HG02884 (cell line): Measurements from ENCODE around the gene CADPS.

Experiments
- ATAC-seq: cut with Tn5 transposase; IDR thresholded peaks from one replicate; pipeline ENCODE4 v1.9.1; 2021; ENCODE audit warnings: mild to moderate bottlenecking, moderate library complexity; ENCODE audit not compliant: unreplicated experiment

CADPS gene

DNA sequence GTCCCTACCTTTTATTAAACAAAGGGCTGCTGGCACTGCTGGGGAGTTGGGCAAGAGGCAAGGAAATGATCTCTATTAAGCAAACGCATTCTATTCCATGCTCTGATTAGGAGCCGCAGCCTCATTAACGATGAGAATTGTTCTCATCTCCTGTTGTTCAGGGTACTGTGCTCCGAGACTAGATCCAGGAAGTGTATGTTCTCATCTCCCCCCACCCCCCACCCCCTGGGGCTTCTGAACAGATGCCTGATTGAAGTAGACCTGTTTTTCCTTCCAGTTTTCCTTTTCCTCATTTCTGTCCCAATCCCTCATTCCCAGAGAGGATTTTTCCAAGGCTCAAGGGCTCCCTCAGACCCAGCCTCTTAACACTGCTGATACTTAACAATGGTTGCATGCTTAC, 420.3 kb downstream of the CADPS start:
- no peak for ATAC-seq

DNA sequence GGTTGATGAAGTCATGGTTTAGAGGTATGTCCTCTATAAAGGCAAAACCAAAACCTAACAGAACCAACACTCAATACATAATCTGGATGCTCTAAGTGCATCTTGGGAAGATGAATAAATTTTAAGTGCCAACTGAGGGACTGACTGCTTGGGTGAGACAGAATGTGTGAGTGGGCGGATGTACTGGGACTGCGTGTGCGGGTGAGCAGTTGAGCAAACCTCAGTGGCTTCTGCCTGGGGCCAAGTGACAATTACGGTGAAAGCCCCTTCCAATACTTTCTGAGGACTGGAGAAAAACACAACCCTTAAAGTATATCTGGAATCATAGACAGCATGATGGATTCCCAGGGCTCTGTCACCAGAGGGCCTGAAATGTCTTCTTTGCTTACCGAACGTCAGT, 421.8 kb downstream of the CADPS start:
- no peak for ATAC-seq

DNA sequence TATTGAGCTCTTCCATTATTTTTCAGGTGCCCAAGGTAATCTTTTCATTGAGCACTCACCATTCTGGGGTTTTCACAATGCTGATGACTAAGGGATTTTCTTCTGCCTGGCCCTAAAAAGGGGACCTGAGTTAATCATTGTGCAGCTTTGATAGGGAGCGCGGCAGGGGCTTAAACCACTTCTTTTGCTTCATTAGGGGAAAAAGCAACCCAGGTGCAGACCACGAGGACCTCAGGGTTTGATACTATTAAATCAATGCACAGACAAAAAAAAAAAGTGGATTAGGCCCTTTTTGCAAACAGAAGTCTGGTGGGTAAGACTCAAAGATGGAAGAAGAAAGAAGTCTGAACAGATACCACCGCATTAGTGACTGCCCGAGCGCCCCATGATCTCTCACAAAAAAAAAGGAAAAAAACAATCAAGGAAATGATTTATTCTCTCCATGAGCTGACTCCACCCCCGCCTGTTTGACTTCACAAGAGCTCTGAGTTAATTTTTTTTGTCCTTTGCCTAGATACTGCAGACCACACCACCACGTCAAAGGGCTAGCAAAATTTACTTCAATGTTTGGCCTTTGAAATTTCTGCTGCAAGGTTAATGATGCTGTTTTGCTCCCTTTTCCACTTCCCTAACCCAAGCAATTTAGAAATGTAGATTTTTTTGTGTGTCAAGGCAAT, 423.9 kb downstream of the CADPS start:
- ATAC-seq, result no peak

DNA sequence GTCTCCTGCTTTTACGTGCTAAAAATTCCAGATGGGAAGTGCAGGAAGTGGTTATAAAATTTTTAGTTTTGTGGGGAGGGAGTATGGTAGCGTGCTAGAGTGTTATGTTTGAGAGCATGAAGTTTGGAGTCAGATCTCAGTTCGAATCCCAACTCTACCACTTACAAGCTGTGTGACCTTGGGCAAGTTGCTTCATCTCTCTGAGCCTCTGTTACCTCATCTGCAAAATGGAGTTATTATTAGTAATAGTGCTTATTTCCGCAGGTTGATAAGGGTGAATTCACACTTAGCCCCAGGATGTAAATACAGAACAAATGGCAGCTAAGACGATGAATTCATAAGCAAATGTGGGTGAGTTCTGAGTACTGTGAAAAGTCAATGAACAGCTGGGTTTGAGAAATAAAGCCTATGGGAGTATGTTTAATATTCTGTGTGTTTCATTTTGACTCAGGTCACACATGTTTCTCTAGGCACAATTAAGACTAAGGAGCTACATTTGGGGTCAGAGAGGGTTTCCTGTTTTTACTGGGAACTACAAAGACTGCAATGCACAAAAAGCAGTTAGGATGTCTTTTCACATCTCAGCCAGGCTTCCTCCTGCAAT, 428.8 kb downstream of the CADPS start:
- peak; percentile 68 for ATAC-seq

DNA sequence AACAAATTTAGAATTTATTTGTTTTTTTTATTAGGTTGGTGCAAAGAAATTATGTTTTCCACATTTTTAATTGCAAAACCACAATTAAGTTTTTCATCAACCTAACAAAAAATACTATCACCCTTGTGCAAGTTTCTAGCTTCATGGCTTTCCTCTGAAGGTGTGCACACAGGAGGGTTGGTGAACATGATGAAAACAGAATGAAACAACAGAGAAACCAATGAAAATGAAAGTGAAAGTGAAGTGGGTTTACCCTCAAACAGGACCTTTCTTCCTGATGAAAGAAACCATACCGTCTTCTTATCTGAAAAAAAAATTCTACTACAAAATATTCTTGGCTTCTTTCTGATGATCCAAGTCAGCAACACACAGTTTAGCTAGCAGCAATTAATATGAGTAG, 429.9 kb downstream of the CADPS start:
- no peak for ATAC-seq

DNA sequence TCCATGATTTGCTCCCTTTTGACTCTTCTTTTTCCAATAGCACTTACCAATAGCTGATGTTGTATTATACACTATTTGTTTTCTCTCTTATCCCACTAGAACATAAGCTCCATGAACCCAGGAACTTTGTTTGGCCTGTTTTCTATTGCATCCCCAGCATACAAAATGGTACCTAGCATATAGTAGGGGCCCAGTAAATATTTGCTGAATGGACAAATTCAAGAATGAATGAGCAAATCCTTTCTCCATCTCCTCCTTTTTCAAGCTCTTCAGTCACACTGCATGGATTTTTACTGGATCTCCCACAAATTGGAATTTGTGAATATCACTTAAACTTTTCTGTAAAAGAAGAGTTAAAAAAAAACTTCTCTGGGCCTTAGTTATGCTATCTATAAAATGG, 435.2 kb downstream of the CADPS start:
- ATAC-seq, result no peak

DNA sequence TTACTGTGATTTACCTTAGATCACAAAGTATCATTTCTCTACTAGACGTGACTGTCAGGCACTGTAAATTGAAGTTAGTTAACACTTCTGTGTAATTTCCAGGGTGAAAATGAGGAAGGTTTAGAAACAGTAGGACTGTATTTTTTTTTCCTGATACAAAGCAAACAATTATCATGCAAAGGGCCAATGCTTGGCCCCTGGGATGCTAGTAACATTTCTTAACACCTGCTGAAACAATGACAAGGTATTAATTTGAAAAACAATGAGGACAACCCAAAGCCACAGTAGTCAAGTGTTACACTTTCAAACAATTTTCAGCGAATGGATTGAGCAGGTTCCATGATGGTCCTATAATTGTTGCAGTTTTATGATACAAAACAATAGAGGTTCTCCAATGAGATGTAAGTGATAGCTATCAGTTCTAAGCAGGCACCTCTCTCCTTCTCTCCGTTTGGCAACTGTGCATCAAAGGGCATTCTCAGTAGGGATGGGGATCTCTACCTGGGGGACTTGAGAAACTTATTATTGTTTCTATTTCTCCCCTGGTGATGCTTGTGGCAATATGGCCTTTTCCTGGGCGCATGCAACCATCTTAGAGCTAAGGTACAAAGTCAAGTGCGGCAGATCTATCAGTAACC, 435.9 kb downstream of the CADPS start:
- ATAC-seq, result no peak

DNA sequence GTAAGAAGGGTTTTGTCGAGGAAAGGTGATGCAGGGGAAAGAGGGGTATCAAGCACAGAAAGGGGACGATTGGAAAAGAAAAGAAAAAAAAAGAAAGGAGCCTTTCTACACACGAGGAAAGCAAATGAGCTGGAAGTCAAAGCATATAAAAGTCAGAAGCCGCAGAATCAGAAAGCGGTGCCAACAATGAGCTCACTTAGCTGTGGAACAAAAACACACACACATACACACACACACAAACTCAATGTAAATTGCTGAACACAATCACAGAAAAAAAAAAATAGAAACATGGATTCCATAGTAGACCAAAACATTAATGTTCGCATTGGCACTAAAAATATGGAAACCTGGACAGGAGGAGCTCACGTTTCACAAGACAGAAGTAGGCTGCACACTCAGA, 438.4 kb downstream of the CADPS start:
- no peak for ATAC-seq

DNA sequence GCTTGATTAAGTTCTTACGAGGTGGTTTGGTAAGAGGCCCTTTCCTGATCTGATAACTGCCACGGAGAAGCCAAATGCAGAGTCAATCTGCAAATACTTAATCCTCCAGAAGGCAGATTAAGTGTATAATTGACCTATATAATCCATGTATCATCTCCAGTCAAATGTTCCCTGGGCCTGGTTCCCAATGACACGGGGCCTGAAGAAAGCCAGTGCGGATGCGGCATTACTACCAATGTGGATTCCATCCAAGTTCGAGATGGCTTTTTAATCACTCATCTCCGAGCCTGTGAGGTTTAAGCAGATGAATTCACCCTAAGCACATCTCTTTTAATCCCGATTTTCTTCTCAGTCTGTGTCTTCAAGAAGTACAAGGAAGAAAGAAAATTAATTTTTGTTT, 441.8 kb downstream of the CADPS start:
- no peak for ATAC-seq

DNA sequence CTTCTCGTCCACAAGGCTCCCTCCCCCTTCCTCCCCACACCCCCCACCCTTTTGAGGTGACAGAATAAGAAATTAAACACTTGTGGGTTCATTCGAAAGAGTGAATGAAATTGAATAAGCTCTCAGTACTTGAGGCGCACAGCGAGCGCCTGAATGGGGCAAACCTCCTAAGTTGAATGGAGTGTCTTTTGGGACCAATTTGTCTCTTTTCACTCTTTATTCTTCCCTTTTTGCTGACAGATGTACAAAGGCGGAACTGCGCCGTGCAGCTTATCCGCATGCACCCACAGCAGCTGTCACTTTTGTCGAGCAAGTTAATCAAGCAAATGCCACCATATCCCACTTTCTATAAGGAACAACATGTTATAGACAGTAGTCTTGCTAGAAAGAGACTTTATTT, 454.0 kb downstream of the CADPS start:
- ATAC-seq, result no peak

DNA sequence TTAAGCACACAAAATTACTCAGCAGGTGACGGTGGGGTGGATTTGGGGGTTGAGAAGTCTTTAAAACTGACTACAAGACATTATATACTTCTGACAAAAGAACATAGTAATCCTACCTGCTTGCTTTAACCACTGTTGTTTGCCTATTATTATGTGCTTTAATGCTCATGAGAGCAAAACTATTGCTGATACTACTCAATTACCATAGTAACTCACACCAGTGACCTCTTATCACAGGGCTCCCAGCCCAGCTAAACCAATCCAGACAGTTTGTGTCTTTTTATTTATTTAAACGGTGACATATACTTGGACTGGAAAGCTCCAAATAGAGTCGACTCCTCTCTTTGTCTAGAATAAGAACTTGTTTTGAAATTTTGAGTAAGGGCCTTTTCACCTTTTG, 459.1 kb downstream of the CADPS start:
- ATAC-seq, result no peak

DNA sequence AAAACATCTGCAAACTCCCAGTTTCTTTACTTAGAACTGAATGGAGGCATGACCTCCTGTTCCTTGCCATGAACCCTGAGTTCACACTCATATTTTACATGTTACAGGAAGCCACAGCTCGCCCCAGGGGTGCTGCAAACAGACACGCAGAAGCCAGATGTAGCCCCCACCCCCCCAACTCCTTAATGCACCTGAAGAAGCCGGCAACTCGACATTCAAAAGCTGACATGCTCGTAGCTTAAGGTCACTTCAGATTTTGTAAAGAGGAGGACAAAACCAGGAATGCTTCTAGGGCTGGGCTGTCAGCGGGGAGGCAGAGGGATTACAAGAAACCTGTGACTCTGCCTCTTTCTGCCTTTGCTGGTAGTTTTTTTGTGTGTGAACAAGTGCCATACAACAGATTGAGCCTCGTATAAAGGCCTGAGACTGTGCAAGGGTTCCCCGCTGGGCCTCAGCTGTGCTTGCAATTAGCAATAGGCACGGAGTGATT, 459.9 kb downstream of the CADPS start:
- no peak for ATAC-seq

DNA sequence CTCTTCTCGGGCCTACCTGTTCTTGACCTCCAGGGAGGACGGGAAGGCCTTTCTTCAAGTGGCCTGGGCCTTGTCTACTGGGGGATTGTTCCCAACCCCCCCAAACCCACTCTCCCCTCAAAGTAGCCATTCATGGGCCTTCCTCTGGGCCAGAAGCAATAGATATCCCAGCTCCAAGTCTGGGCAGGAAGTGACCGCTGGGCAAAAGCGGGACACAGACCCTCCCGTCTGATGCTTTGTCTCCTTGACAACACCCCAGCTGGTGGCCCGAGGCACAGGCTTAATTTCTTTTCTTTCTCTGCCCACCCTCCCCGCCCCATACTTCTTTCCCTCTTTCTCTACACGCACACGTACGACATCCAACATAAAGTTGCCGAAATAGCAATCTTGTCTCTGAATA, 460.4 kb downstream of the CADPS start:
- no peak for ATAC-seq

DNA sequence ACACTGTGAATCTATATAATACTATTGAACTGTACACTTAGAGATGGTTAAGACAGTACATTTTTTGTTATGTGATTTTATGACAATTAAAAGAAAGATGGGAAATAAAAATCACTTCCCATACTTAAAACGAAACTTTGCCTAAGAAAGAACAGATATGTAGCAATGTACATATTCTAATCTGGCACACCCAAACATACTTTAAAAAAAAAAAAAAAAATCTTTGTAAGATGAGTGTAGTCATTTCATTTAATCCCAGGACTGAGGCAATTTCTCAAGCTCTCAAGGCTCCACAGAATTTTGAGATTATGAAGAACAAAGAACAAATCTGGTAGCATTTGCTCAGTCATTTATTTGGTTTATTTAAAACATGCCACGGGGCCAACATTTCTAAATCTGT, 461.5 kb downstream of the CADPS start:
- no peak for ATAC-seq

DNA sequence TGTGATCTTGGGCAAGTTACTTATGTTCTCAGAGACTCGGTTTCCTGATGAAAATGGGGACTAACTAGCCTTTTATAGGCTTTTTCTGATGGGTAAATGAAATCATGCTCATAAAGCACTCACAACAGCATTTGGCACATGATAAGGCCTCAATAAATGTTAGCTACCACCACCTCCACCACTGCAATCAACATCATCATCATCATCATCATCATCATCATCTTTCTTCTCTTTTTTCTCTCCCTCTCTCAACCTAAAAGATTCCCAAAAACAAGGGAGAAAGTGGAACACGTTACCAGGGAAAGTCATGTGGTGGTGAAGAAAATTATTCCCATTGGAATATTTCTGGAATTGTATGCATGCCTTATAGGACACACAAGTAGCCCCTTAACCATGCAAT, 468.3 kb downstream of the CADPS start:
- no peak for ATAC-seq

DNA sequence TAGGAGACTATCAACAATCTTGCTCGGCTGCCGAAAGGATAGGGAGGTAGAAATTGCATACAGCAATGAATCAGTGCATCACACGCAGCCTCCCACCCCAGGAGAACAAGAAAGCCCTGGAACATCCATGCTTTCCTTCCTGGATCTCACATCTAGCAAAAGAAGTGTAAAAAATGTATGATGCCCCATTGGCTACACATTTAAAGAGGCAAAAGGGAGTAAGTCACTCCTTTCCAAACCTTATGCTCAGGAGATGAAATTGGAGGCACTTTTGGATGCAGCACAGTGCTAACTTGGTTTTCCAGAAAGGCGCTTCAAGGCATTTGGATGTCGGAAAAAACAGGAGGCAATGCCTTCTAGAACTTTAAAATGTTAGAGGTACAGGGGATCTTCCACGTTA, 469.6 kb downstream of the CADPS start:
- no peak for ATAC-seq

DNA sequence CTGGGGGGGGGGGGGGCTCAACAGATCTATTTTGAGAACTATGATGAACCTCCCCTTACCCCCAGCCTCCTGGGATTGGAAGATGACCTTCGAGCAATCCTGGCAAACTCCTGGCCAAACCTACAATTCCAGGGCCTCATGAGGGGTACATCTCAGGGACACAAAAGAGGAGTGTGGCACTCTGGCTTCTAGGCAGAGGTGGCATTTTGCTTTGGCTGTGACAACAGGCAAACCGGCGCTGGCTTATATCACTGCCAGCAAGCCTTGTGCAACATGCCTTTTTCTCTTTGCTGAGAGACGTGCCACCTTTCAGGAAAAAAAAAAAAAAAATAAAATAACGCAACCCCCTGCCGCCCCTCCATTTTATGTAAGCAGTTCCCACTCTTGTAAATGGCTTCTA, 470.1 kb downstream of the CADPS start:
- ATAC-seq, result no peak

DNA sequence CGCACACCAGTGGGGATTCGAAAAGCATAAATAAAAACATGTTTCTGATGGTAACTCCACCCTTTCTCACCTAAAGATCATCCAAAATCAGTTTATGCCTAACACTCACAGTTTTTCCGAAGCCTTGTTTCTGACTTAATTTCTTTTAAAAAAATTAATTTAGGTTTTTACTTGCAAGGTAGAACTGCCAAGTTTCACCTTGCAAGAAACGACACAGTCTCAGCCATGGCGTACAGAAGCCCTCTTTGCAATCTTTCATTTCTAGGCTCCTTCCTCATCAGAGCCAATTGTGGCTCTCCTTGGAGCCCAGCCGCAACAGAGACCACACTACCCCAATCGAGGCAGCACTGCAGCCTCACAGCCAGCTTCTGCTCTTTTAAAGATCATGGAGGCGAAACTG, 470.9 kb downstream of the CADPS start:
- no peak for ATAC-seq

DNA sequence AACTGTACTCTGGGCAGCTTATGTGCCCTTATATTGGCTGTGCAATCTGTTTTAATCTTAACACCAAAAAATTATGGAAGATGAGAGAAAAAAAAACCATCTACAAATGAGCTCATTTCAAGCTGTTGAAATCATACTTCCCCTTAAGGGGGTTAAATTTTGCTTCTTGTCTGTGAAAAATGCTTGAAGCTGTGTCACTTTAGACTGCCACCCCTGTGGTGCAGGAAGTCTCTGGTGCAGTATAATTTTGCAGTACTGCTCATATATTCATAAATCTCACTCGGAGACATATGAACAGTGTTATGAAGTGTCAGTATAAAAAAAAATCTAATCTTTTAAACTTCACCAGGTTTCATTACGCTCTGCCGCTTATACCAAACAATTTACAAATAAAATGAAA, 471.5 kb downstream of the CADPS start:
- ATAC-seq, result no peak

DNA sequence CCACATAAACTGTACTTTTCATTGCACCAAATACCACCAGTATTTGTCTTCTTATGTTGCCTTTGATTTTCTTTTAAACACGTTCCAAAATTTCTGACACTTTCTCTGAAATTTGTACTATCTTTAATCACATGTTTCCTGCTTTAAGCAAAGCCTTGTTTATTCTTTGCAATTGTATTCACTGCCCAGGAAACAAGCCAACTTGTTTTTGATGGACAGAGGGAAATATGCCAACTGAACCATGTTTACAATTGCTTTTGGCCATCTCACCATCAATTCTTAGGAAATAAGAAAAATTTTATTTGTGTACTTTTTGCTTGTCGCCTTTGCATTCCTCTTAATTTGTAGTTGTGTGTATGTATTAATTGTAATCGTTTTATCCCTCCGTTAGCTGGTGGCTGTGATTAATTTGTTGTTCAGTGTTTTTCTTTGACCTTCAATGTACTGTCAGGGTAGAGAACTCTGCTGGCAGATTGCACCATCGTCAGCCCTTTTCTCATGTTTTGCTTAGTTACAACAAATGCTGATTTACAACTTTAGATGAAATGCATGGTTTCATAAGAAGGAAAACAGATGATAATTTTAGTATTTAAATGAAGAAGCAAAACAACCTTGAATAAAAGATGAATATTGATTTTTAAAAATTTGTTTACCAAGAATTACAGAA, 482.5 kb downstream of the CADPS start:
- no peak for ATAC-seq

DNA sequence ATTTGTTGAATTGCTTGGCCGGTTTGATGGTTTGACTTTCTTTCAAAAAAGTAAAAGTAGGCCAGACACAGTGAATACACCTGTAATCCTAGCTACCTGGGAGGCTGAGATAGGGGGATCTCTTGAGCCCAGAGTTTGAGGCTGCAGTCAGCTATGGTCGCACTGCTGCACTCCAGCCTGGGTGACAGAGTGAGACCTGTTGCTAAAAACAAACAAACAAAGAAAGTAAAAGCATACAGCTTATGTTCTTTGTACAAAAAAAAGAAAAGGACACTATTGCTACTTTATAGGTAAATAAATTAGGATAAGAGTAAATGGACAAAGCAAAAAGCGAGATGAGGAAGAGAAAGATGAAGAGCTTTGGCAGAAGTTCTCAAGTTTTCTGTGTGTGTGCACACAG, 488.0 kb downstream of the CADPS start:
- no peak for ATAC-seq

DNA sequence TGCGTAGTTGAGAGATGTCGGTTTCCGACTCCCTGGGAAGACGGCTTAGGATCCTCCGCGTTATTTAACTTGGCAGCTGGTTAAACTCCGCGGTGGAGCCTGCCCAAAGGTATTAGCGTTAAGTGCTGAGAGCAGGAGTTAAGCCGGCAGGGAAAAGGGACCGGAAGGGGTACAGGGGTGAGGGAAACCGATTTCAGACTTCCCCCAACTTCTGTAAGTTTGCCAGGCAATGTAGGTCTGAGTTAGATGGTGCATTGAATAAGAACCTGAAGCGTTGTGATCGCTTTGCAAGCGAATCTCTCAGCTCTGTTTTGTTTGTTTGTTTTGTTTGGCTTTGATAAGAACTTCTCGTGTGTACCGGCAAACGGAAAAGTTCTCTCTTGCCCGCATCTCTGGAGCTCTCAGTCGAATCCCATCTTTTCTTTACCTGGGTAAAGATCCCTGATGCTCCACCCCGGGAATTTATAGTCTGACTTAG, 495.9 kb downstream of the CADPS start:
- ATAC-seq, result no peak
